HFF-Myc (cell line): Measurements from ENCODE around the gene PLPP4.

ENCODE experiments used
- DNase-seq: peaks from one replicate; pipeline ENCODE4 v3.0.0-alpha.2; 2011; ENCODE audit warnings: low read depth; ENCODE audit errors: extremely low read depth
- H3K4me3 ChIP-seq: replicated peaks from 2 replicates; pipeline ENCODE4 v1.5.1; 2011; ENCODE audit warnings: low read depth, mild to moderate bottlenecking, control low read depth, low read length
- CTCF ChIP-seq: IDR thresholded peaks from 2 replicates; pipeline ENCODE4 v1.5.1; 2012; ENCODE audit warnings: mild to moderate bottlenecking, low read depth, low read length, control low read depth; ENCODE audit errors: missing control alignments

Gene PLPP4

GRCh38 chr10:120555842-120556532 is 99.0 kb downstream of the PLPP4 start:
- no peak for DNase-seq
- H3K4me3 ChIP-seq: no peak overlapping the region
- TF ChIP-seq CTCF: no peak

- no peak for DNase-seq
- TF ChIP-seq CTCF: no peak
- no peak overlapping the region for H3K4me3 ChIP-seq
These were observed 100.3 kb downstream of the PLPP4 start for GRCh38 chr10:120557311-120557710.

GRCh38 chr10:120559800-120560199 is 102.8 kb downstream of the PLPP4 start:
- DNase-seq: no peak
- H3K4me3 ChIP-seq: no peak overlapping the region
- TF ChIP-seq CTCF: no peak

GRCh38 chr10:120562956-120563355 is 105.9 kb downstream of the PLPP4 start:
- H3K4me3 ChIP-seq: no peak overlapping the region
- no peak for TF ChIP-seq CTCF
- no peak for DNase-seq

GRCh38 chr10:120570418-120570817 is 113.4 kb downstream of the PLPP4 start:
- H3K4me3 ChIP-seq: no peak overlapping the region
- TF ChIP-seq CTCF: no peak
- no peak for DNase-seq

- TF ChIP-seq CTCF: no peak
- H3K4me3 ChIP-seq: no peak overlapping the region
These were observed 114.2 kb downstream of the PLPP4 start for GRCh38 chr10:120571266-120571665.

GRCh38 chr10:120572307-120572706 is 115.3 kb downstream of the PLPP4 start:
- DNase-seq: no peak
- no peak for TF ChIP-seq CTCF
- H3K4me3 ChIP-seq: no peak overlapping the region

More at GRCh38 chr10:120571266-120571665, 114.2 kb downstream of the PLPP4 start:
- DNase-seq: no peak
